Kidney epithelial cell (primary cell): ENCODE measurements around the gene XRN2. TPM values are rescaled to one million over a fixed set of nuclear protein-coding genes. Genes with fewer than 3 reads are reported as not detected.

Experiments used
- DNase-seq: peaks from one replicate; pipeline ENCODE4 v3.0.0-alpha.2; 2010; ENCODE audit warnings: low read depth
- H3K27me3 ChIP-seq: 2 replicates; pipeline ENCODE4 v1.6.0; 2011; ENCODE audit warnings: low read length; ENCODE audit not compliant: control insufficient read depth, insufficient read depth
- H3K36me3 ChIP-seq: 2 replicates; pipeline ENCODE4 v1.5.1; 2011; ENCODE audit warnings: low read length; ENCODE audit not compliant: control insufficient read depth, insufficient read depth
- H3K4me3 ChIP-seq: 2 replicates; pipeline ENCODE4 v1.5.1; 2011; ENCODE audit warnings: low read depth, mild to moderate bottlenecking, control low read depth, low read length
- CTCF ChIP-seq: IDR thresholded peaks from 2 replicates; pipeline ENCODE4 v1.5.1; 2011; ENCODE audit warnings: mild to moderate bottlenecking, moderate library complexity, low read length, control low read depth, inconsistent platforms; ENCODE audit not compliant: insufficient read depth, poor library complexity, severe bottlenecking
- total RNA-seq: library from RNA; depleted of rRNA; stranded (reverse); fragments of >200 nt; gene quantifications from 2 replicates; pipeline ENCODE4 v1.2.3, GENCODE V29; 2015

XRN2 gene
- total RNA-seq, 1 donor from 2014 or later: 107 TPM

GRCh38 chr20:21373436-21373835 lies 70.3 kb downstream of the XRN2 start:
- TF ChIP-seq CTCF: no peak
- Histone ChIP-seq H3K36me3 (peaks cover 1% of the 10 kb centered on the region), H3K27me3 (no peaks in the 10 kb centered on the region), H3K4me3 (no peak overlapping the region)
- no peak for DNase-seq

- no peak for DNase-seq
- TF ChIP-seq CTCF: no peak
- H3K4me3 ChIP-seq: no peak overlapping the region
- H3K27me3 ChIP-seq: no peaks in the 10 kb centered on the region
- H3K36me3 ChIP-seq: no peaks in the 10 kb centered on the region
Measured at GRCh38 chr20:21376626-21377025, 73.5 kb downstream of the XRN2 start.

DNA sequence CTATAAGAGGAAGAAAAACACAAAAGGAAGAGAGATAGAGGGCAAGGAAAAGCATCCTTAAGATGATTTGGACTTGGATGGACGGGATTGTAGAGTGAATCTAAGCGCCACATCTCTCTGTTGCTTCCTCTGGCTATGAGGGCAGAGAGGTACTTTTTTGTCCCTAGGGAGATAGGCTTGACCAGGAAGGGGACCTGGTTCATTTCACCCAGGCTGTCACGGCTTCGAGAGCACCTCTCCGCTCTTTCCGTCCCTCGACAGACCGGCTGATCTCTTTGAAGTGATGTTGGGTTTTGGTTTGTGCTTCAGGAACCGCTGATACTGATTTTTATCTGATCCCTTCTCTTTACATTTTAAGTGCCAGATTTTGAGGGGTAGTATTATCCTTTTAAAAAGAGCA lies 74.6 kb downstream of the XRN2 start:
- Histone ChIP-seq H3K36me3 (no peaks in the 10 kb centered on the region), H3K27me3 (no peaks in the 10 kb centered on the region), H3K4me3 (no peak overlapping the region)
- DNase-seq: no peak
- no peak for TF ChIP-seq CTCF

DNA sequence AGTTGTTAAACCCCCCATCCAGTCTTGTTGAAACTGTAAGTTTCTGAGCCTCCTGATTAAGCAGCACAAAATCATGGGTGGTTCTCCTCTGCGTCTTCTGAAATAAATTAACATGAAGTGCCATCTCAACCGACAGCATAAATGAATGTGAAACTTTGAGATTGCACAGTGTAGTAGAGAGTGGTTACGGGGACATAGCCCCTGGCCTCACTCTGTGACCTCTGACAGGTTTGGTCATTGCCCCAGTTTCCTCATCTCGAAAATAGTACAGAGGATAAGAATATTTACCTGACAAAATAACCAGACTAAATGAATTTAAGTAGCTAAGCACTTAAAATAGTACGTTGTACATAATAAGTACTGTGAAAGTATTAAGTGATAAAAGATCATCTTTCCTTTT lies 75.1 kb downstream of the XRN2 start:
- Histone ChIP-seq H3K36me3 (no peaks in the 10 kb centered on the region), H3K27me3 (no peaks in the 10 kb centered on the region), H3K4me3 (no peak overlapping the region)
- DNase-seq: no peak
- TF ChIP-seq CTCF: no peak

DNA sequence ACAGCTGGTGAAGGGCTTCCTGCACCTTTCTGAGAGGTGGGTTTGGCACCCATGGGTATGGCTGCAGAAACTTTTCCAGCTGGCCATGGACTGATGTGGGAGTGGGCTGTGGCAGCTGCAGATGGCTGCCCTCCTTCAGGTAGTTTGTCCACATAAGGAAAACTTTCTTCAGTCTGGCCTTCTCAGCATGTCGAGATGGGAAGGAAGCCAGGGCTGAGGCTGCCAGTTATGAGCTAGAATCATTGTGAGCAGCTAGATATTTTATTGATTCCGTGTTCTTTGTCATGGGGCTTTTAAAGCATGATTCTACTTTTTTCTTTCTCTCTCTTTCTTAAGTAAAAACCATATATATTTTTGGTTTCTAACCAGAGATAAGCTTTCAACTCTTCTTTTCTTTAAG lies 77.6 kb downstream of the XRN2 start:
- Histone ChIP-seq H3K4me3 (no peak overlapping the region), H3K36me3 (no peaks in the 10 kb centered on the region), H3K27me3 (no peaks in the 10 kb centered on the region)
- no peak for TF ChIP-seq CTCF
- no peak for DNase-seq

- Histone ChIP-seq H3K36me3 (no peaks in the 10 kb centered on the region), H3K4me3 (no peak overlapping the region), H3K27me3 (no peaks in the 10 kb centered on the region)
- no peak for TF ChIP-seq CTCF
- DNase-seq: no peak
Measured at GRCh38 chr20:21381619-21382018, 78.5 kb downstream of the XRN2 start.
